HEK293 (cell line): ENCODE results near the gene MAP1A.

Experiments
- CTCF ChIA-PET: fragments of 350-600 bp; formaldehyde crosslinking; extraction: SDS; loops from one replicate; lab custom pipeline; 2021; ENCODE audit warnings: antibody characterized with exemption; lab: Yijun Ruan, JAX
- POLR2A ChIA-PET: fragments of 300-600 bp; formaldehyde crosslinking; extraction: SDS; loops from one replicate; lab custom pipeline; 2020; ENCODE audit warnings: antibody characterized with exemption, inconsistent platforms; lab: Yijun Ruan, JAX
- H3K27ac ChIP-seq: fragments of 200-500 bp; sonication (Bioruptor generic); 2 replicates; pipeline ENCODE4 v1.5.1; 2014; ENCODE audit warnings: low read depth, low read length, control low read depth, inconsistent platforms; ENCODE audit errors: extremely low read depth
- H3K36me3 ChIP-seq, 2 experiments: fragments of 200-500 bp in 1 of 2; sonication (Bioruptor generic) in 1 of 2; 1 replicate in 1 of 2; 2 replicates in 1 of 2; pipeline ENCODE4 v1.5.1; 2014 to 2017; ENCODE audit warnings: inconsistent platforms in 2 of 2, low read length in 2 of 2; ENCODE audit not compliant: control insufficient read depth in 2 of 2, insufficient read depth in 1 of 2
- H3K4me1 ChIP-seq: fragments of 200-500 bp; sonication (Bioruptor generic); 2 replicates; pipeline ENCODE4 v1.5.1; 2014; ENCODE audit warnings: mild to moderate bottlenecking, low read length, inconsistent platforms; ENCODE audit not compliant: control insufficient read depth, insufficient read depth
- H3K4me3 ChIP-seq: 2 replicates; pipeline ENCODE4 v1.5.1; 2011; ENCODE audit warnings: low read depth, mild to moderate bottlenecking, control low read depth, low read length, moderate library complexity
- H3K9me3 ChIP-seq: fragments of 200-500 bp; sonication (Bioruptor generic); 2 replicates; pipeline ENCODE4 v1.5.1; 2014; ENCODE audit warnings: low read depth, low read length, inconsistent platforms; ENCODE audit not compliant: control insufficient read depth, insufficient read depth
- KLF17 ChIP-seq: fragments of 450-650 bp; formaldehyde crosslinking; IDR thresholded peaks from 2 replicates; pipeline ENCODE4 v1.5.1; 2016; ENCODE audit warnings: missing biosample characterization, missing genetic modification characterization
- KLF7 ChIP-seq: fragments of 450-650 bp; formaldehyde crosslinking; IDR thresholded peaks from 2 replicates; pipeline ENCODE4 v1.5.1; 2016; ENCODE audit warnings: missing biosample characterization, missing genetic modification characterization, borderline replicate concordance
- MZF1 ChIP-seq: fragments of 450-650 bp; formaldehyde crosslinking; IDR thresholded peaks from 2 replicates; pipeline ENCODE4 v1.5.1; 2017; ENCODE audit warnings: missing biosample characterization, missing genetic modification characterization, borderline replicate concordance
- PATZ1 ChIP-seq: fragments of 450-650 bp; formaldehyde crosslinking; IDR thresholded peaks from 2 replicates; pipeline ENCODE4 v1.5.1; 2016; ENCODE audit warnings: missing biosample characterization, missing genetic modification characterization
- PBX3 ChIP-seq: sonication (generic); formaldehyde crosslinking; IDR thresholded peaks from 2 replicates; pipeline ENCODE4 v1.8.1; 2022; ENCODE audit warnings: mild to moderate bottlenecking, moderate library complexity, missing genetic modification reagents
- PRDM1 ChIP-seq: fragments of 450-650 bp; formaldehyde crosslinking; IDR thresholded peaks from 2 replicates; pipeline ENCODE4; 2016; ENCODE audit warnings: missing biosample characterization, missing genetic modification characterization
- SALL2 ChIP-seq: fragments of 450-650 bp; formaldehyde crosslinking; IDR thresholded peaks from 2 replicates; pipeline ENCODE4 v1.5.0; 2017; ENCODE audit warnings: missing biosample characterization, mild to moderate bottlenecking, missing genetic modification characterization, borderline replicate concordance
- SP3 ChIP-seq: fragments of 450-650 bp; formaldehyde crosslinking; IDR thresholded peaks from 2 replicates; pipeline ENCODE4 v1.5.1; 2016; ENCODE audit warnings: missing biosample characterization, missing genetic modification characterization
- YY1 ChIP-seq: fragments of 450-650 bp; formaldehyde crosslinking; IDR thresholded peaks from 2 replicates; pipeline ENCODE4 v1.5.1; 2018; ENCODE audit warnings: missing biosample characterization, missing genetic modification characterization
- YY2 ChIP-seq: fragments of 450-650 bp; formaldehyde crosslinking; IDR thresholded peaks from 2 replicates; pipeline ENCODE4 v1.5.1; 2016; ENCODE audit warnings: missing biosample characterization, missing genetic modification characterization
- ZBTB17 ChIP-seq: fragments of 450-650 bp; formaldehyde crosslinking; IDR thresholded peaks from 2 replicates; pipeline ENCODE4 v1.5.1; 2016; ENCODE audit warnings: missing biosample characterization, missing genetic modification characterization
- ZBTB26 ChIP-seq: fragments of 450-650 bp; formaldehyde crosslinking; optimal IDR thresholded peaks from 2 replicates; pipeline ENCODE3; 2016; ENCODE audit warnings: missing biosample characterization, mild to moderate bottlenecking, missing genetic modification characterization
- ZBTB49 ChIP-seq: fragments of 450-650 bp; formaldehyde crosslinking; IDR thresholded peaks from 2 replicates; pipeline ENCODE4 v1.5.1; 2016; ENCODE audit warnings: missing biosample characterization, missing genetic modification characterization, low read depth
- ZBTB7A ChIP-seq: fragments of 450-650 bp; formaldehyde crosslinking; IDR thresholded peaks from 2 replicates; pipeline ENCODE4 v1.5.1; 2016; ENCODE audit warnings: low read depth, missing biosample characterization, missing genetic modification characterization
- ZBTB8A ChIP-seq: fragments of 450-650 bp; formaldehyde crosslinking; IDR thresholded peaks from 2 replicates; pipeline ENCODE4 v1.5.1; 2016; ENCODE audit warnings: missing biosample characterization, missing genetic modification characterization
- ZFP41 ChIP-seq: fragments of 450-650 bp; formaldehyde crosslinking; IDR thresholded peaks from 2 replicates; pipeline ENCODE4 v1.5.1; 2016; ENCODE audit warnings: missing biosample characterization, missing genetic modification characterization, borderline replicate concordance
- ZIC2 ChIP-seq: fragments of 450-650 bp; formaldehyde crosslinking; IDR thresholded peaks from 2 replicates; pipeline ENCODE4 v1.5.1; 2016; ENCODE audit warnings: missing biosample characterization, missing genetic modification characterization
- ZNF10 ChIP-seq: fragments of 450-650 bp; formaldehyde crosslinking; IDR thresholded peaks from 2 replicates; pipeline ENCODE4 v1.5.1; 2017; ENCODE audit warnings: missing biosample characterization, missing genetic modification characterization
- ZNF132 ChIP-seq: fragments of 450-650 bp; formaldehyde crosslinking; IDR thresholded peaks from 2 replicates; pipeline ENCODE4 v1.5.1; 2017; ENCODE audit warnings: missing biosample characterization, missing genetic modification characterization, borderline replicate concordance
- ZNF248 ChIP-seq: fragments of 450-650 bp; formaldehyde crosslinking; IDR thresholded peaks from 2 replicates; pipeline ENCODE4 v1.5.1; 2017; ENCODE audit warnings: missing biosample characterization, missing genetic modification characterization
- ZNF354C ChIP-seq: fragments of 450-650 bp; formaldehyde crosslinking; IDR thresholded peaks from 2 replicates; pipeline ENCODE4 v1.5.1; 2016; ENCODE audit warnings: missing biosample characterization, missing genetic modification characterization, low read depth, borderline replicate concordance
- ZNF449 ChIP-seq: fragments of 450-650 bp; formaldehyde crosslinking; IDR thresholded peaks from 2 replicates; pipeline ENCODE4 v1.5.1; 2017; ENCODE audit warnings: missing biosample characterization, mild to moderate bottlenecking, missing genetic modification characterization, moderate library complexity
- ZNF48 ChIP-seq: fragments of 450-650 bp; formaldehyde crosslinking; IDR thresholded peaks from 2 replicates; pipeline ENCODE4 v1.5.1; 2016; ENCODE audit warnings: missing biosample characterization, missing genetic modification characterization
- ZNF501 ChIP-seq: fragments of 450-650 bp; formaldehyde crosslinking; IDR thresholded peaks from 2 replicates; pipeline ENCODE4 v1.5.1; 2016; ENCODE audit warnings: missing biosample characterization, missing genetic modification characterization
- ZNF521 ChIP-seq: fragments of 450-650 bp; formaldehyde crosslinking; IDR thresholded peaks from 2 replicates; pipeline ENCODE4 v1.5.1; 2017; ENCODE audit warnings: missing biosample characterization, mild to moderate bottlenecking, missing genetic modification characterization
- ZNF707 ChIP-seq: fragments of 450-650 bp; formaldehyde crosslinking; IDR thresholded peaks from 2 replicates; pipeline ENCODE4 v1.5.1; 2016; ENCODE audit warnings: missing biosample characterization, missing genetic modification characterization
- ZNF830 ChIP-seq: fragments of 450-650 bp; IDR thresholded peaks from 2 replicates; pipeline ENCODE4 v1.5.0; 2018; ENCODE audit warnings: missing biosample characterization, missing genetic modification characterization, low read depth, mild to moderate bottlenecking, moderate library complexity

The MAP1A gene

GRCh38 chr15:43492673-43493601, 24.5 kb upstream of the MAP1A start, which contains the start of gene TP53BP1:
Gene TP53BP1 (minus strand): TSS chr15:43493156. CDS start chr15:43493043, 113 bp downstream.
- Histone ChIP-seq H3K4me3 (peak within 1 kb of the TSS; percentile 88), H3K27ac (peak within 1 kb of the TSS; percentile 7; the same call in 1 of the 2 replicates), H3K9me3 (no peaks in the 10 kb centered on the region), H3K36me3 (peaks cover 13 to 33% of the 10 kb centered on the region in 2 experiments), H3K4me1 (peaks cover 10% of the 10 kb centered on the region)
- POLR2A ChIA-PET, result interaction anchor here (0.6 to 1.9 kb wide), 3 partner anchors 17 to 792 kb away, joined by 3 to 17 read pairs (median 4); partner anchors contain the start of gene ELL3
- CTCF ChIA-PET, result interaction anchor here (0.6 to 1.2 kb wide), 2 partner anchors 18 to 56 kb away, joined by 4 to 6 read pairs; no protein-coding TSS in a partner anchor
- no peak for TF ChIP-seq ZNF354C (tag by site-specific recombination)
- no peak for TF ChIP-seq ZNF132 (tag by site-specific recombination)
- TF ChIP-seq YY1, result peak; percentile 82
- TF ChIP-seq ZBTB8A (tag by site-specific recombination), result no peak
- TF ChIP-seq ZNF707, result no peak
- no peak for TF ChIP-seq SALL2 (tag by site-specific recombination)
- TF ChIP-seq ZBTB26 (tag by site-specific recombination), result peak; percentile 62
- peak; percentile 47; the same call in 1 of the 2 replicates for TF ChIP-seq PRDM1 (tag by site-specific recombination)
- TF ChIP-seq ZFP41 (tag by site-specific recombination), result no peak
- peak; percentile 89 for TF ChIP-seq PATZ1 (tag by site-specific recombination)
- TF ChIP-seq ZBTB49 (tag by site-specific recombination), result no peak
- TF ChIP-seq ZBTB7A (tag by site-specific recombination), result 0 out of 2 replicates have a peak, but pooled peaks have one; percentile 62
- TF ChIP-seq ZNF521, result no peak
- TF ChIP-seq ZNF830 (tag by site-specific recombination), result no peak
- TF ChIP-seq MZF1 (tag by site-specific recombination), result 0 out of 2 replicates have a peak, but pooled peaks have one; percentile 38
- TF ChIP-seq SP3, result peak; percentile 81
- no peak for TF ChIP-seq ZNF449 (tag by site-specific recombination)
- no peak for TF ChIP-seq ZNF248 (tag by site-specific recombination)
- peak; percentile 96 for TF ChIP-seq PBX3
- peak; percentile 27; the same call in 1 of the 2 replicates for TF ChIP-seq KLF17
- peak; percentile 64 for TF ChIP-seq ZIC2 (tag by site-specific recombination)
- peak; percentile 74; the same call in 1 of the 2 replicates for TF ChIP-seq YY2 (tag by site-specific recombination)
- peak; percentile 84 for TF ChIP-seq ZBTB17
- no peak for TF ChIP-seq ZNF48 (tag by site-specific recombination)
- peak; percentile 74; the same call in 1 of the 2 replicates for TF ChIP-seq ZNF10 (tag by site-specific recombination)
- no peak for TF ChIP-seq KLF7 (tag by site-specific recombination)
- TF ChIP-seq ZNF501 (tag by site-specific recombination), result no peak
